ENCODE data around the gene KCNQ5.
A peak's percentile ranks its signal among the peaks of the same experiment; 100 is the strongest.

KCNQ5 gene

DNA sequence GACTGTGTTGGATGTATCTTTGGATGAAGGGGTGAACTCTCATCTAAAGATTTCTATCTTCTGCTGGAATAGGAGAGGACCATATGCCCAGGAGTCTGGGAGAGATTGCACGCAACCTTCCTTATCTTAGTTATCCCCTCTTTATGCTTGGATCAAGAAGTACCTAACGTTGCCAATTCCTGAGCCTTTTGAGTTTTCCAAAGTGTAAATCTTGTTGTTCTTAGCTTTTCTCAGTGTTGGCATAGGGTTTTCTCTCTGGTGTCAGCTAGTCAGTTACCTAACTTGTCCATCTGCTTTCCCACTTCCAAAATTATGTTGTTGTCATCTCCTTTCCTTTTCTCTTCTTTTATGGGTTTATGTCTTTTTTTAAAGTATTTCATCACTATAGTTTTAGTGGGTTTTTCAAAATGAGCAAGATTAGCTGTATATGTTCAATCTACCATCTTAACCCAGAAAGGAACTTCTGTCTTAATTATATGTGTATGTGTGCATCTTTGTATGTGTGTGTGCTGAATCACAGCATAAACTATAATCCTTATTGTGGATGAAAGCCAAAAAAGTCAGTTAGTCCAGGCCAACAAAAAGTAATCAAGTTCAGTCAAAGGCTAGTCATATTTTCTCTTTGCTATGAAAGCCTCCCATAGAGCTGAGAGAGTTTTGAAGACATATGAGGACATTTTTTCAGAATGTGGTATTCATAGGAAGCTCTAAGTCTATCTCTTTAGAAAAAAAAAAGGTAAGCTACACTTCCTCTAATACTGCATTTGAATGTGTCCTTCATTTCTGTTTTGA is 531.3 kb downstream of the KCNQ5 start:
- H3K4me3 ChIP-seq (ENCODE audit: low read length) = no peak overlapping the region
- peak; percentile 41 for DNase-seq (ENCODE audit: low read depth)
- TF ChIP-seq, protein P1, sequence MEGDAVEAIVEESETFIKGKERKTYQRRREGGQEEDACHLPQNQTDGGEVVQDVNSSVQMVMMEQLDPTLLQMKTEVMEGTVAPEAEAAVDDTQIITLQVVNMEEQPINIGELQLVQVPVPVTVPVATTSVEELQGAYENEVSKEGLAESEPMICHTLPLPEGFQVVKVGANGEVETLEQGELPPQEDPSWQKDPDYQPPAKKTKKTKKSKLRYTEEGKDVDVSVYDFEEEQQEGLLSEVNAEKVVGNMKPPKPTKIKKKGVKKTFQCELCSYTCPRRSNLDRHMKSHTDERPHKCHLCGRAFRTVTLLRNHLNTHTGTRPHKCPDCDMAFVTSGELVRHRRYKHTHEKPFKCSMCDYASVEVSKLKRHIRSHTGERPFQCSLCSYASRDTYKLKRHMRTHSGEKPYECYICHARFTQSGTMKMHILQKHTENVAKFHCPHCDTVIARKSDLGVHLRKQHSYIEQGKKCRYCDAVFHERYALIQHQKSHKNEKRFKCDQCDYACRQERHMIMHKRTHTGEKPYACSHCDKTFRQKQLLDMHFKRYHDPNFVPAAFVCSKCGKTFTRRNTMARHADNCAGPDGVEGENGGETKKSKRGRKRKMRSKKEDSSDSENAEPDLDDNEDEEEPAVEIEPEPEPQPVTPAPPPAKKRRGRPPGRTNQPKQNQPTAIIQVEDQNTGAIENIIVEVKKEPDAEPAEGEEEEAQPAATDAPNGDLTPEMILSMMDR (IDR thresholded peaks at IDR 0.05; ENCODE audit: insufficient read depth, low read depth, low read length, missing control alignments) = no peak

DNA sequence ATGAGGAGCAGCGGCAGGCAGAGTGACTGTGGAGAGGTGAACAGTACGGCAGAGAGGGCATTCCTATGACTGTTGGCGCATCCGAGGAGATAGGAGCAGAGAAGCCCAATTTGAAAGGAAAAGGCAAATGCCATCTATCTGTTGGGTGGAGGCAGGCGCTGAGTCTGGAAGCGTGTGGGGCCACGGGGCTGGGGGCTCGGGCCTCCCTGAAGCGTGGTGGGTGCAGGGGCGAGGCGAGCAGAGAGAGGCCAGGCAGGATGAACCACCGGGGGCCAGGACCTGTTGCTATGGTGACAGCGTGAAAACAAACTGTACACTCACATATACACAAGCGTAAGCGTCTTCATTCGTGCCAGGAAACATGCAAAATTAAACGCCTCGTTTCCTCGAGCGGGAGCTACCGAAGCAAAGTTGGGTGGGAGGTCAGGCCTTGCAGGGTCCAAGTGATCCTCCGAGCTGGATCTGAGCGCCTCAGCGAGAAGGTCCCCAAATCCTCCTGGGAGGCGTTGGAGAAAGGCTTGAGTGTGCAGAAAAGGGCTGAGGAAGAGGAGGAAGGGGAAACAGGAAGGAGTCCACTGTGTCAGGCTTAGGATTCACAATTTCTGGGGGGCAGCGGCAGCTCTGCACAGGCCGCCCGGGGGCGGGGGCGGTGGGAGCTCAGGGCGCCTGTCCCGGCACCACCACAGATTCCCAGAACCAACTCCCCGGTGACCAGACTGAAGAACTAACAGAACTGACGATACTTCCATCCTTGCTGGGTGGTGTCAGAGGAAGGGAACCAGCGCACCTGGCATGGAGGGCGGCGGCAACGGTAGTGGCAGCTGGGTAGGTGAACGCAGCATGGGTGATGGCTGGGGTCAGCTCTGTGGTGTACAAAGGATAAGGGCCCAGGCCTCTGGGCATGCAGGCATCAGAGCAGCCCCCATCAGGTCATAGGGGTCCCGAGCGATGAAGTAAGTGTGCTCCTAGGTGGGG is 535.2 kb downstream of the KCNQ5 start:
- TF ChIP-seq, protein P1 (IDR thresholded peaks at IDR 0.05; ENCODE audit: insufficient read depth, low read depth, low read length, missing control alignments) = no peak
- H3K4me3 ChIP-seq (ENCODE audit: low read length) = no peak overlapping the region
- DNase-seq (ENCODE audit: low read depth) = no peak

DNA sequence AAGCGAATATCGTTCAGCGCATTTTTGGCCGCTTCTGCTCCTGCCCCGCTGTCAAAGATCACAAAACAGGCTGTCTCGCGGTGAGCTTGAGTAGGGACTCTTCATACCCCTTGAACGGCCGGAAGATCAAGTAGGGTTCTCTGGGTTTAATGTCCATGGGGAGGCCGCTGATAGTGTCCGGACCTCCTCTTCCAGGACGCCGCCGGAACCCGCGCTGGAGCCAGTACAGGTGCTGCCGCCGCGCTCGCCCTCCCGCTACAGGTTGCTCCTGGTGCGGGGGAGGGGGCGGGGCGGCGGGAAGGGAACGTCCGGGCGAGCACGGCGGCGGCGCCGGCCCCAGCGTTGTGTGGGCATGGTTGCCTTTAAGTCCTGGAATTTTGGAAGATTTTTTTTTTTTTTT is 536.0 kb downstream of the KCNQ5 start:
- TF ChIP-seq, protein P1 (IDR thresholded peaks at IDR 0.05; ENCODE audit: insufficient read depth, low read depth, low read length, missing control alignments) = no peak
- H3K4me3 ChIP-seq (ENCODE audit: low read length) = no peak overlapping the region
- DNase-seq (ENCODE audit: low read depth) = no peak

DNA sequence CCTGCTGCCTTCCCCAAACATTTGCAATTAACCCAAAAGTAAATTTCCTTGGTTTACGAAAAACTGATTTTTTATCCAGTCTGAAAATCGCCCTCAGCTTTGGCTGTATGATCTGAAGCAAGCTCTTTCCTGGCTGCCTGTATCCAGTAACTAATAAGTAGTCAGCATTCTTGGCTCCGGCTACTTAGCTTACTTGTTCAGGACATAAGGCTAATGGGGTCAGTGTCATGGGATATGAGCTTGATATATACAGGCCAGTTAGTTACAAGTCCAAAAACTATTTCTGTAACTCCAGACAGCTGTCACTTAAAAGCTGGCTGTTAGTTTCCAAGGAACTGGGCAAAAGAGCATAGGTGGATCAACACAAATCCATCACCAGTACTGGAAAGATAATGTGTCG is 547.2 kb downstream of the KCNQ5 start:
- H3K4me3 ChIP-seq (ENCODE audit: low read length) = no peak overlapping the region
- TF ChIP-seq, protein P1 (IDR thresholded peaks at IDR 0.05; ENCODE audit: insufficient read depth, low read depth, low read length, missing control alignments) = no peak
- DNase-seq (ENCODE audit: low read depth) = no peak

GRCh38 chr6:73169633-73170032 is 547.8 kb downstream of the KCNQ5 start:
- peak; percentile 94 for DNase-seq (ENCODE audit: low read depth)
- TF ChIP-seq, protein P1 (IDR thresholded peaks at IDR 0.05; ENCODE audit: insufficient read depth, low read depth, low read length, missing control alignments) = no peak
- no peak overlapping the region for H3K4me3 ChIP-seq (ENCODE audit: low read length)

- TF ChIP-seq, protein P1 (IDR thresholded peaks at IDR 0.05; ENCODE audit: insufficient read depth, low read depth, low read length, missing control alignments) = no peak
- peak; percentile 14 for DNase-seq (ENCODE audit: low read depth)
- no peak overlapping the region for H3K4me3 ChIP-seq (ENCODE audit: low read length)
Observed at GRCh38 chr6:73174646-73175045, 552.8 kb downstream of the KCNQ5 start.

Measured in epithelial cell of esophagus (primary cell).